Sigmoid colon (tissue), 4 donors: ENCODE data around the gene RNF149.

Experiments
- CTCF ChIP-seq, 4 experiments: fragments of 450-650 bp in 3 of 4; fragments of 200-600 bp in 1 of 4; IDR thresholded peaks; one replicate each; pipeline ENCODE4 v1.5.1; 2016 to 2019; ENCODE audit warnings: antibody characterized with exemption in 4 of 4, mild to moderate bottlenecking in 3 of 4, moderate library complexity in 2 of 4
- POLR2A ChIP-seq, 2 donors: fragments of 450-650 bp; IDR thresholded peaks; one replicate each; pipeline ENCODE4 v1.6.1; 2016; ENCODE audit warnings: antibody characterized with exemption in 2 of 2, mild to moderate bottlenecking in 2 of 2, moderate library complexity in 2 of 2
- POLR2AphosphoS5 ChIP-seq, 4 donors: sonication (generic); formaldehyde crosslinking; IDR thresholded peaks; one replicate each; pipeline ENCODE4 v1.6.1; 2017; ENCODE audit warnings: antibody characterized with exemption in 4 of 4

- TF ChIP-seq CTCF (IDR thresholded peaks at IDR 0.05) (no peak), POLR2AphosphoS5 (IDR thresholded peaks at IDR 0.05) (no peak), POLR2A (IDR thresholded peaks at IDR 0.05) (no peak)
Observed at GRCh38 chr2:101270700-101271259, 37.7 kb downstream of the RNF149 start.
